ENCODE results near the gene DUSP3. TPM values are rescaled to one million over a fixed set of nuclear protein-coding genes. Genes with fewer than 3 reads are reported as not detected.

DUSP3 gene
- total RNA-seq, 1 experiment from 2014 or later = 16.9 TPM

DNA sequence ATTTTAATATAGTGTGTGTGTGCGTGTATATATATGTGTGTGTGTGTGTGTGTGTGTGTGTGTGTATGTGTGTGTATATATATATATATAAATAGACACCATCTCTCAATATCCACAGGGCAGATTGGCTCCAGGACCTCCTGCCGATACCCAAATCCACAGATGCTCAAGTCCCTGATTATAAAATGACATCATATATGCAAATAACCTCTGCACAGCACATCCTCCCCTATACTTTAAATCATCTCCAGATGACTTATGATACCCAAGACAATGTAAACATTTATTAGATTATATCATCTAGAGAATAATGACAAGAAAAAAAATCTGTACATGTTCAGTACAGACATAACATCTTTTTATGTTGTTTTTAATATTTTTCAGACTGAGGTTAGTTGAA lies 7.8 kb downstream of the DUSP3 start:
- no peak overlapping the region for H3K23ac ChIP-seq (ENCODE audit: insufficient read length, low read depth, low read length)
- no peaks in the 10 kb centered on the region for H4K20me1 ChIP-seq (ENCODE audit: control insufficient read depth, insufficient read depth, insufficient read length)
- H3K14ac ChIP-seq (ENCODE audit: insufficient read depth, low read length) = no peak overlapping the region
- Mint-ChIP-seq H3K27ac (no peak overlapping the region), H3K4me1 (peaks cover 3 to 4% of the 10 kb centered on the region in 2 experiments), H3K36me3 (ENCODE audit: insufficient read depth in 1 of 3, low read depth in 3 of 3) (peaks cover 4 to 57% (median 55%) of the 10 kb centered on the region in 3 experiments), H3K9me3 (no peaks in the 10 kb centered on the region), H3K4me3 (no peak overlapping the region), H3K27me3 (ENCODE audit: low read depth) (no peaks in the 10 kb centered on the region)
- no peak overlapping the region for H2BK12ac ChIP-seq (ENCODE audit: insufficient read length, low read depth, low read length)
- no peak overlapping the region for H2BK20ac ChIP-seq (ENCODE audit: low read depth, low read length, poor library complexity, severe bottlenecking)
- H4K5ac ChIP-seq (ENCODE audit: insufficient read length, low read depth, low read length) = no peak overlapping the region
- H3K56ac ChIP-seq (ENCODE audit: insufficient read length, low read depth, low read length) = no peak overlapping the region
- no peak overlapping the region for H3K9ac ChIP-seq (ENCODE audit: extremely low read depth, insufficient read length, low read length)
- H3K27me3 ChIP-seq (ENCODE audit: insufficient read depth, low read length) = no peaks in the 10 kb centered on the region
- no peak overlapping the region for H3K4ac ChIP-seq (ENCODE audit: low read depth, low read length)
- no peak for DNase-seq
- no peak overlapping the region for H3K27ac ChIP-seq (ENCODE audit: insufficient read length, low read depth, low read length)
- H3K4me1 ChIP-seq (ENCODE audit: insufficient read depth, low read length) = no peaks in the 10 kb centered on the region
- H2BK15ac ChIP-seq (ENCODE audit: low read depth, low read length) = no peak overlapping the region
- no peak overlapping the region for H3T11ph ChIP-seq (ENCODE audit: low read length)
- no peak overlapping the region for H2AK5ac ChIP-seq (ENCODE audit: insufficient read length, low read length)
- no peak overlapping the region for H2BK5ac ChIP-seq (ENCODE audit: insufficient read length, low read length)
- H3K23me2 ChIP-seq (ENCODE audit: insufficient read length, low read depth, low read length, poor library complexity, severe bottlenecking) = no peaks in the 10 kb centered on the region
- no peak overlapping the region for H2BK120ac ChIP-seq (ENCODE audit: low read depth, low read length, poor library complexity, severe bottlenecking)
- TF ChIP-seq, protein P1, sequence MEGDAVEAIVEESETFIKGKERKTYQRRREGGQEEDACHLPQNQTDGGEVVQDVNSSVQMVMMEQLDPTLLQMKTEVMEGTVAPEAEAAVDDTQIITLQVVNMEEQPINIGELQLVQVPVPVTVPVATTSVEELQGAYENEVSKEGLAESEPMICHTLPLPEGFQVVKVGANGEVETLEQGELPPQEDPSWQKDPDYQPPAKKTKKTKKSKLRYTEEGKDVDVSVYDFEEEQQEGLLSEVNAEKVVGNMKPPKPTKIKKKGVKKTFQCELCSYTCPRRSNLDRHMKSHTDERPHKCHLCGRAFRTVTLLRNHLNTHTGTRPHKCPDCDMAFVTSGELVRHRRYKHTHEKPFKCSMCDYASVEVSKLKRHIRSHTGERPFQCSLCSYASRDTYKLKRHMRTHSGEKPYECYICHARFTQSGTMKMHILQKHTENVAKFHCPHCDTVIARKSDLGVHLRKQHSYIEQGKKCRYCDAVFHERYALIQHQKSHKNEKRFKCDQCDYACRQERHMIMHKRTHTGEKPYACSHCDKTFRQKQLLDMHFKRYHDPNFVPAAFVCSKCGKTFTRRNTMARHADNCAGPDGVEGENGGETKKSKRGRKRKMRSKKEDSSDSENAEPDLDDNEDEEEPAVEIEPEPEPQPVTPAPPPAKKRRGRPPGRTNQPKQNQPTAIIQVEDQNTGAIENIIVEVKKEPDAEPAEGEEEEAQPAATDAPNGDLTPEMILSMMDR (conservative IDR thresholded peaks at IDR 0.05) = no peak
- no peaks in the 10 kb centered on the region for H3K79me2 ChIP-seq (ENCODE audit: insufficient read depth, low read length)
- H3K4me2 ChIP-seq (ENCODE audit: insufficient read depth, insufficient read length, low read length) = no peak overlapping the region
- no peaks in the 10 kb centered on the region for H3K9me3 ChIP-seq (ENCODE audit: control insufficient read depth, low read depth, low read length)
- no peaks in the 10 kb centered on the region for H3K79me1 ChIP-seq (ENCODE audit: insufficient read depth, low read depth, low read length, poor library complexity, severe bottlenecking)
- H4K91ac ChIP-seq (ENCODE audit: insufficient read length, low read depth, low read length) = no peak overlapping the region
- no peak overlapping the region for H4K8ac ChIP-seq (replicated peaks; ENCODE audit: insufficient read length, low read depth, low read length)
- H2AFZ ChIP-seq (ENCODE audit: low read length) = no peak overlapping the region
- H3K18ac ChIP-seq (ENCODE audit: insufficient read length, low read depth, low read length) = no peak overlapping the region
- no CpG with 5 or more reads among the region's 2 CpGs for WGBS (ENCODE audit: extremely low coverage, insufficient read length, low lambda C conversion rate)
